Panc1 (cell line): ENCODE results near the gene CREB5. TPM values are rescaled to one million over a fixed set of nuclear protein-coding genes. Genes with fewer than 3 reads are reported as not detected.

Source experiments
- ATAC-seq: fragments of 200-7000 bp; cut with Tn5 transposase; 2 replicates; pipeline ENCODE4 v1.9.1; 2020; ENCODE audit warnings: mild to moderate bottlenecking, moderate library complexity
- BruUV-seq: library from RNA; stranded (reverse); fragments of 400-500 nt; replicated peaks from 2 replicates; lab custom pipeline; 2021; lab: Mats Ljungman, UMichigan
- CTCF ChIA-PET: fragments of 300-600 bp; sonication (Branson Sonifier 250); formaldehyde crosslinking; loops from one replicate; lab custom pipeline; 2022; ENCODE audit warnings: antibody characterized with exemption; lab: Charles Lee
- POLR2A ChIA-PET: fragments of 300-600 bp; sonication (Branson Sonifier 250); formaldehyde crosslinking; loops from one replicate; lab custom pipeline; 2022; ENCODE audit warnings: antibody characterized with exemption; lab: Charles Lee
- DNase-seq: peaks from one replicate; pipeline ENCODE4 v3.0.0-alpha.2; 2010; ENCODE audit warnings: low read depth, low spot score
- H3K27ac ChIP-seq: 2 replicates; pipeline ENCODE4 v1.5.1; 2011; ENCODE audit warnings: mild to moderate bottlenecking, low read length, inconsistent platforms
- H3K27me3 ChIP-seq: fragments of 200-500 bp; sonication (Bioruptor generic); 2 replicates; pipeline ENCODE4 v1.6.0; 2014; ENCODE audit warnings: low read length, inconsistent platforms; ENCODE audit not compliant: control insufficient read depth, insufficient read depth
- H3K36me3 ChIP-seq: fragments of 200-500 bp; sonication (Bioruptor generic); 2 replicates; pipeline ENCODE4 v1.5.1; 2014; ENCODE audit warnings: inconsistent platforms, mild to moderate bottlenecking, low read length, moderate library complexity; ENCODE audit not compliant: control insufficient read depth, insufficient read depth
- H3K4me1 ChIP-seq: 2 replicates; pipeline ENCODE4 v1.5.1; 2011; ENCODE audit warnings: inconsistent platforms, mild to moderate bottlenecking, low read length, moderate library complexity; ENCODE audit not compliant: control insufficient read depth, insufficient read depth
- H3K4me3 ChIP-seq, 2 experiments: 2 replicates each; pipeline ENCODE4 v1.5.1; 2011 to 2012; ENCODE audit warnings: low read depth in 2 of 2, low read length in 2 of 2, mild to moderate bottlenecking in 2 of 2, inconsistent platforms in 1 of 2, moderate library complexity in 1 of 2
- H3K9me3 ChIP-seq: fragments of 200-500 bp; sonication (Bioruptor generic); 2 replicates; pipeline ENCODE4 v1.5.1; 2014; ENCODE audit warnings: low read depth, mild to moderate bottlenecking, inconsistent platforms, low read length, moderate library complexity; ENCODE audit not compliant: control insufficient read depth, insufficient read depth
- CTCF ChIP-seq: fragments of 450-650 bp; IDR thresholded peaks from 2 replicates; pipeline ENCODE4 v1.5.1; 2017; ENCODE audit warnings: mild to moderate bottlenecking
- POLR2AphosphoS5 ChIP-seq: IDR thresholded peaks from 2 replicates; pipeline ENCODE4 v1.6.1; 2012; ENCODE audit warnings: mild to moderate bottlenecking, low read depth, low read length, moderate library complexity
- REST ChIP-seq, 2 experiments: IDR thresholded peaks; 2 replicates each; pipeline ENCODE4 v1.6.1; 2011 to 2012; ENCODE audit warnings: low read depth in 2 of 2, control low read depth in 1 of 2, low read length in 1 of 2, mild to moderate bottlenecking in 1 of 2, moderate library complexity in 1 of 2; ENCODE audit not compliant: insufficient read depth in 1 of 2
- SIN3A ChIP-seq: IDR thresholded peaks from 2 replicates; pipeline ENCODE4 v1.6.1; 2012; ENCODE audit warnings: low read depth, mild to moderate bottlenecking, low read length, moderate library complexity, borderline replicate concordance; ENCODE audit not compliant: insufficient read depth
- TCF7L2 ChIP-seq: IDR thresholded peaks from 2 replicates; pipeline ENCODE4 v1.6.1; 2011; ENCODE audit warnings: mild to moderate bottlenecking, low read depth, low read length, inconsistent platforms
- in situ Hi-C: cut with HindIII; loops from 2 replicates; pipeline ENCODE4 v1.10.0; 2016; ENCODE audit warnings: low sequenced_read_pairs, low pct_unique_long_range_greater_than_20kb
- intact Hi-C: fragments of 100-400 bp; cut with micrococcal nuclease; formaldehyde crosslinking; loops from one replicate; pipeline ENCODE4 v1.10.0; 2022; ENCODE audit not compliant: unreplicated experiment
- total RNA-seq: library from RNA; stranded (reverse); gene quantifications from one replicate; pipeline ENCODE4 v1.2.1, GENCODE V29; 2021; ENCODE audit not compliant: unreplicated experiment

Gene CREB5
- total RNA-seq, 1 experiment from 2014 or later: 3.1 TPM

DNA sequence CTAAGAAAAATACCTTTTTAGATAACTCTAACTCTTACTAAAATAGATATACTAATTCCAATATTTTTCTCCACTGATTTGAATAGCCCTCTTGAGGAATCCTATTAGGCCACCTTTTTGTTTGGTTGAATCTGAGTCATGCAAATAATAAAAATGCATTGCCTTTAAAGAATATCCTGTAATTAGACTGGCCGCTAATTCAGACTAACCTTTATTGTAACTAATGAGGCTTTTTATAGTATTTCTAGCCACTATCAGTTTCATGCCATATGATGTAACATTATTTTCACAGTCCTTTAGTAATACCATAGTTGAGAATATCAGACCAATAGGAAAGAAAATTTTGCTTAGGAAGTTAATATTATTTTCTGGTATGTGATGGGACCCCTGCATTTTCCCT is 90.1 kb downstream of the CREB5 start:
- intact Hi-C loops: no loop called here
- no peak for DNase-seq

DNA sequence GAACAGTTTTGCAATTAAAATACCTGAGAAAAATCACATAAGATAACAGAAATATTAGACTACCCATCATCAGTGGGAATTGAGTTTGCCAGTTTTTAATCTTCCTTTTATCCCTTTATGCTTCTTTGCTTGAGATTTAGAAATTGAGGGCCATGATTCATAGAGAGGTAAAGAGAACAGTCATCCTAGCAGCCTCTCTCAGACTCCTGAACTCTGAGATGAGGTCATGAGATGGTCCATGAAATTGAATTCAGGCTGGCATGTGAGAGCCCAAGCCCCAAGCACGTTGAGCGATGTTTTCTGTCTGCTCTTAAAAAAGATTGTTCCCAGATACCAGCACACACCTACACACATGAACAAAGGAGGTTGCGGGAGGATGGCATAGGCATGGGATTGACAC is 91.1 kb downstream of the CREB5 start:
- intact Hi-C loops (no loop called here), in situ Hi-C loops (no loop called here)
- BruUV-seq: no TSS peak
- CTCF ChIA-PET: no interaction called here
- Histone ChIP-seq H3K27me3 (peaks cover 7% of the 10 kb centered on the region; the same call in 1 of the 2 replicates), H3K4me1 (no peaks in the 10 kb centered on the region), H3K27ac (no peak overlapping the region), H3K4me3 (no peak overlapping the region), H3K9me3 (no peaks in the 10 kb centered on the region), H3K36me3 (no peaks in the 10 kb centered on the region)
- no peak for DNase-seq
- TF ChIP-seq CTCF (no peak), REST (IDR thresholded peaks at IDR 0.05; ENCODE audit: insufficient read depth in 1 of 2, low read depth in 2 of 2, low read length in 1 of 2) (no peak), TCF7L2 (no peak), SIN3A (no peak), POLR2AphosphoS5 (no peak)
- POLR2A ChIA-PET: no interaction called here
- no peak for ATAC-seq

More for the DNA sequence above, 90.1 kb downstream of the CREB5 start:
- Histone ChIP-seq H3K9me3 (no peaks in the 10 kb centered on the region), H3K4me1 (no peaks in the 10 kb centered on the region), H3K4me3 (no peak overlapping the region), H3K36me3 (no peaks in the 10 kb centered on the region), H3K27me3 (peaks cover 5% of the 10 kb centered on the region; the same call in 1 of the 2 replicates), H3K27ac (no peak overlapping the region)
- TF ChIP-seq POLR2AphosphoS5: no peak
- no peak for TF ChIP-seq REST (IDR thresholded peaks at IDR 0.05; ENCODE audit: insufficient read depth in 1 of 2, low read depth in 2 of 2, low read length in 1 of 2)
- ATAC-seq: no peak
- POLR2A ChIA-PET: no interaction called here
- in situ Hi-C loops: no loop called here
- no TSS peak for BruUV-seq
- CTCF ChIA-PET: no interaction called here
